CD4-positive, alpha-beta T cell treated with Interferon gamma for 1 hour (primary cell): ENCODE measurements around the gene TMEM164.

Source experiments
- DNase-seq: peaks from one replicate; pipeline ENCODE4 v3.0.0-alpha.2; 2020

Gene TMEM164

DNA sequence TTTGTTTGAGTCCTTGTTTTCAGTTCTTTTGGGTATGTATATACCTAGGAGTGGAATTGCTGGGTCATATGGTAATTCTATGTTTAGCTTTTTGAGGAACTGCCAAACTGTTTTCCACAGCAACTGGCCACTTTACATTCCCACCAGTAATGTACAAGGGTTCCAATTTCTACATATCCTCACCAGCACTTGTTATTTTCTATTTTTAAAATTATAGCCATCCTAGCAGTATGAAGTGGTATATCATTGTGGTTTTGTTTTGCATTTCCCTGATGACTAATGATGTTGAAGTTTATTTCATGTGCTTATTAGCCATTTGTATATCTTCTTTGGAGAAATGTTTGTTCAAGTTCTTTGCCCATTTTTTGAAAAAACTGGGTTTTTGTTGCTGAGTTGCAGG, 39.6 kb downstream of the TMEM164 start:
- DNase-seq, result no peak

DNA sequence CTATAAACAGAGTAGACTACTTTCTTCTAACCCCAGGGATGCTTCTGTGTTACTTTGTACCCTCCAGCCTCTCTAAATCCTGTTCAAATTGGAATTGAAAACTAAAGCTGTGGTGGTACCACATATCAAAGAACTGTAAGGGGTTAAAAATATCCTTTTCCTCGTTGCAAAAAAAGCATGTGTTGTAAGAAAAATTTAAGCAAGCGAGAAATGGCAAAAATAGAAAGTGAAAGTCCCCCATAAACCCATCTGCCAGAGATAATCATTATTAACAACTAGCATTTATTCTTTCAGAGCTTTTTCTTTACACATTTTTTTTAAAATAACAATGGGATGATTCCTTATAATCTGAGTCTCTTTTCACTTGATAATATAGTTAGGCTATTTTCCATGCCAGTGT, 40.6 kb downstream of the TMEM164 start:
- DNase-seq, result no peak

- no peak for DNase-seq
These were observed 41.7 kb downstream of the TMEM164 start for GRCh38 chrX:110044346-110045249.

GRCh38 chrX:110045421-110045820, 42.5 kb downstream of the TMEM164 start:
- DNase-seq, result no peak

- DNase-seq, result no peak
These were observed 43.1 kb downstream of the TMEM164 start for GRCh38 chrX:110046001-110046400.

DNA sequence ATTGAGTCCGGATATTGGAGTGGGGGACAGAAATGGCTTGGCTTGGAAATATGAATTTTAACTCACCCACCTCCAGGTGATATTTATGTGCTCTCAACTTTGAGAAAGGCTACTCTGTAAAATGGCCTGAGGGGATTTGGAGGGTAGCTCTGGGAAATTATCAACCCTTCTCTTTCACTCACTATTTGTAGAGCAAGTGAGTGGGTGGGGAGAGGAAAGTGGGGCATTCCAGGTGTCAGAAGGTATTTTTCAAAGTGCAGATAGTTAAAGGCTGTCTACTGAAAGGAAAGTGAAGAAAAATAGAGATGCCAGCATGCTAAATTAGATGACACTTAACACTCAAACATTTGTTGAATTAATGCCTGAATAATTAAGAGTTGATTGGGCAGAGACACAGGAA, 44.1 kb downstream of the TMEM164 start:
- no peak for DNase-seq

DNA sequence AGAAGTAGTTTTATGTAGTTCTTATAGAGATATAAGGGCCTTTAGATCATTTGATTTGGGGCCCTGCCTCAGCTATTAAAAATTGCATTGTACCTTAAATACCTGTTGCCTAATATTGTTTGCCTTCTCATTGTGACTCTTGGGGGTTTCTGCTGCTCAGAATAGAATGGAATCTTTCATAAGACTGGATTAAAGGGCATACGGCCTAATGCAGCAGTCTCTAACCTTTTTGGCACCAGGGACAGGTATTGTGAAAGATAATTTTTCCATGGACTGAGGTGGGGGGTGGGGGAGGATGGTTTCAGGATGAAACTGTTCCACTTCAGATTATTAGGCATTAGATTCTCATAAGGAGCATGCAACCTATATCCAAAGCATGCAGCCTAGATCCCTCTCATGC, 46.2 kb downstream of the TMEM164 start:
- no peak for DNase-seq

DNA sequence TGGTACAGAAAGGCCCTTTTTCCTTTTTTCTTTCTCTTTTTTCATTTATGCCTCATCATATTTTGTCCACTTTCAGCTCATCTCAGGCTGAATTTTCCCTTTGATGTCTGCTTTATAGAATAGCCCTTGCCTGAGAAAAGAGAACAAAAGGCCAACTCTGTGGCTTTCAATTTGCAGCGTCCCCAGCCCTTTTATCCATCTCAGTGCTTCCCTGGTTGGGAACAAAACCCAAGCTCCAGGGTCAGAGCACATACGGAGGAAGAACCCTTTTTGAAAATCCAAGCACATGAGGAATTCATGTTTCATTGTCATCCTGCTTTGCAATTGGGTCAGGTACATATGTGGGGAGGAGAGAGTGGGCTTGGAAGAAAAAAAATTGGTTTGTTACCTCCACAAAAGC, 47.5 kb downstream of the TMEM164 start:
- no peak for DNase-seq

DNA sequence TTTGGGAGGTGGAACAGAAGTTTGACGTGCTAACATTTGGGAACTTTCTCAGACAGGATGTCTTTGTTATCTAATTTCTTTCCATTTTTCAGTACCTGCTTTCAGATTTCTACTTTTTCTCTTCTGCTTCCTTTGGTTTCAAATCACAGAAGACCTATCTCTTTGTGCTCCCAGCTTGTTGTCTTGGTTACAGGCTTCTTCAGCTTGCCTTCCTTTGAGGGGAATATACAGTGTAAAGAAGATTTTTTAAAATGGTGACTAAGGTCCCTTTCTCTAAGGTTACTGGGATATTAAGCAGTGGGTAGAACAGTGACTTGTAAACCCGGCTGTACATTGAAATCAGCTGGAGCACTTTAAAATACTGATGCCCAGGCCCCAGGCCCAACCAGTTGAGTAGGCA, 48.0 kb downstream of the TMEM164 start:
- no peak for DNase-seq

GRCh38 chrX:110051559-110051958, 48.6 kb downstream of the TMEM164 start:
- no peak for DNase-seq

GRCh38 chrX:110052303-110052702, 49.4 kb downstream of the TMEM164 start:
- DNase-seq, result no peak

GRCh38 chrX:110053453-110053852, 50.5 kb downstream of the TMEM164 start:
- DNase-seq, result no peak

GRCh38 chrX:110055616-110056015, 52.7 kb downstream of the TMEM164 start:
- no peak for DNase-seq

GRCh38 chrX:110056419-110056818, 53.5 kb downstream of the TMEM164 start:
- no peak for DNase-seq

DNA sequence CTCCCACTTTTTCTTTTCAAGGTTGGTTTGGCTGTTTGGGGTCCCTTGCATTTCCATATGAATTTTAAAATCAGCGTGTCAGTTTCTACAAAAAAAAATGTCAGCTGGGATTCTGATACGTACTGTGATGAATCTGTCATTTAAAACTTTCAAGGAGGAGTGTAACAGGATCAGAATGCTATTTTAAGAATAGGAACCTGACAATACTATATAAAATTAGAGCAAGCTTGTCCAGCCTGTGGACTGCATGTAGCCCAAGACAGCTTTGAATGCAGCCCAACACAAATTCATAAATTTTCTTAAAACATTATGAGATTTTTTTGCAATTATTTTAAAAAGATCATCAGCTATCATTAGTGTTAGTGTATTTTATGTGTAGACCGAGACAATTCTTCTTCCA, 56.5 kb downstream of the TMEM164 start:
- DNase-seq, result no peak

GRCh38 chrX:110060317-110060716, 57.4 kb downstream of the TMEM164 start:
- no peak for DNase-seq

- DNase-seq, result no peak
These were observed 58.1 kb downstream of the TMEM164 start for GRCh38 chrX:110060846-110061537.

DNA sequence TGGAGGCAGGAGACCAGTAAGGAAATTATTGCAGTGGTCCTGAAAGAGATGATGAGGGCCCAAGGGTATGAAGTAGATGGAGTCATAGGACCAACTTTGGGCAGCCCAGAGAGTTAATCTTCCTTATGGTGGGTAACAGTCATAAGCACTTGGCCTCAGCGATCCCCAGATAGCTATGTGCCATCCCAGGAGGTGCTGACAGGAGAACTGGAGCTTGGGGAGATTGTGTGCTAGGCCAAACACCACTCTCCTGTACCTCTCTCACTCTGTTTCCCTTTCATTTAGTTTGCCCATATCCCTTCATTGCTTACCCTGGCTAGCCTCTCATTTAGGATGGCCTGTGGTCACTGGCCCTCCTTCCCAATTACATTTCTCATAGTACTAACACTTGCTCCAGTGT, 60.0 kb downstream of the TMEM164 start:
- DNase-seq, result no peak

- DNase-seq, result no peak
These were observed 63.7 kb downstream of the TMEM164 start for GRCh38 chrX:110066488-110067225.

DNA sequence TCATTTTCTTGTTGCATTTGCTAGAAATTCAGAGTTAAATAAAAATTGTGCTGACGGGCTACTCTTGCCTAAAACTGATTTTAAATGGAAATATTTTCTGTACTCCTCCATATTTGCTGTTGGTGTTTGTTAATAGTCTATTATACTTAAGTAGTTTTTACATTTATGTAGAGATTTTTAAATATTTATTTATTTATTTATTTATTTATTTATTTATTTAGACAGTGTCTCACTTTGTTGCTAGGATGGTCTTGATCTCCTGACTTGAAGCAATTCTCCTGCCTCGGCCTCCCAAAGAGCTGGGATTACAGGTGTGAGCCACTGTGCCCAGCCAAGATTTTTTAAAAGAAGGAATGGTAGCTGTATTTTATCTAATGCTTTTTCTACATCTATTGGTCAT, 68.1 kb downstream of the TMEM164 start:
- DNase-seq, result no peak

DNA sequence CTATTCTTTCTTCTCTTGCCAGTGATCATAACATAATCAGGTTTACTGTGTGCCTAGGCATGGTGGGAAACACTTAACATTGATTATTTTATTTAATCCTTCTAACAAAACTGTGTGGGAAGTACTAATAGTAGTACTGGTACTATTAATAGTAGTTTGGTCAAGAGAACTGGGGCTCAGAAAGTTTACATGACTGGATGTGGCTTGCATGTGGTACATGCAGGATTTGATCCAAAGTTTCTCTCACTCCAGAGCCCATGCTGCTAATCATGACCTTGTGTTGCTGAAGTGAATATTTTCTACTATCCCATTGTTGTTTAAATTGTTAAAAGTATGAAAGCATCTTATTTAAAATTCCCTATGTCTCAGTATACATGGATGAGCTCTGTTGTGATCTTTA, 78.4 kb downstream of the TMEM164 start:
- DNase-seq, result no peak

GRCh38 chrX:110081740-110082139, 78.8 kb downstream of the TMEM164 start:
- DNase-seq, result no peak

DNA sequence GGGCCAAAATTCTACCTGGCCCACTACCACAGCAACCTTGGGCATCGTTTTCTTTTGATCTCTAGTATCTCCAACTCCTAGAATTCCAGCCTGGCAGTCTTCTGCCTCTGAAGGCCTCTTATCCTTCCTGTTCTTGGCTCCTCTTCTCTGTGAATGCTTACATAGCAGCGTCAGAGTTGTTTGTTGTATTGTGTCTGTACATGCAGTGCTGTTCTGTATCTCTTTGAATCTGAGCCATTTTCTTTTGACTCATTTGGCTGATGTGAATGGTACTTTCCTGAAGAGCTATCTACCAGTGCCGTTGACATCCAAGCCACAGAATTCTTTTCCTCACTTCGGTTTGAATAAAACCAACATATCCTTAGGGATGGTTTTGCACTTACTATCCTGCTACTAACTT, 79.2 kb downstream of the TMEM164 start:
- no peak for DNase-seq
